GM21423 (cell line): Measurements from ENCODE around the gene PPP1R12A.
"Not testable (repeated sequence)": the region's sequence is repeated elsewhere in the genome, so short reads cannot be mapped to it uniquely, and the experiment has no call there.

Experiments used
- ATAC-seq: cut with Tn5 transposase; IDR thresholded peaks from one replicate; pipeline ENCODE4 v1.9.1; 2021; ENCODE audit warnings: mild to moderate bottlenecking, moderate library complexity; ENCODE audit not compliant: unreplicated experiment

PPP1R12A gene

DNA sequence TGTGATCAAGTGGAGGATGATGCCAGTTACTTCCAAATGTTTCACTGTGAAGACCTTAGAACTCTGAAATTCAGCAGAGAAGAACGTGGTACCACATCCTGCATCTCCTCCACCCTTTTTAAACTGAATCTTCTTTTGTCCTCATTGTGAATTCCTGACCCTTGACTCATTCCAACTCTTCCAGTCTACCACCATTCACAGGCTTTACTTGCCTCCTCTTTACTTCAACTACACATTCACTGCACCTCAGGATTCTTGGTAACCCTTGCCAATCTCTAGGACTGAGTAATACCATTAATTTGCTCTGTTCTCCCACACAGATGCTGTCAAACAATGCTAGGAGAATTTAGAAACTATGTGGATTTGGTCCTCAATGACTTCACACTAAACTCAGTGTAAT, 37.3 kb downstream of the PPP1R12A start:
- no peak for ATAC-seq

GRCh38 chr12:79895804-79896203, 39.1 kb downstream of the PPP1R12A start:
- ATAC-seq = no peak

GRCh38 chr12:79895071-79895470, 39.8 kb downstream of the PPP1R12A start:
- no peak for ATAC-seq

GRCh38 chr12:79891506-79892162, 43.3 kb downstream of the PPP1R12A start:
- ATAC-seq = no peak

DNA sequence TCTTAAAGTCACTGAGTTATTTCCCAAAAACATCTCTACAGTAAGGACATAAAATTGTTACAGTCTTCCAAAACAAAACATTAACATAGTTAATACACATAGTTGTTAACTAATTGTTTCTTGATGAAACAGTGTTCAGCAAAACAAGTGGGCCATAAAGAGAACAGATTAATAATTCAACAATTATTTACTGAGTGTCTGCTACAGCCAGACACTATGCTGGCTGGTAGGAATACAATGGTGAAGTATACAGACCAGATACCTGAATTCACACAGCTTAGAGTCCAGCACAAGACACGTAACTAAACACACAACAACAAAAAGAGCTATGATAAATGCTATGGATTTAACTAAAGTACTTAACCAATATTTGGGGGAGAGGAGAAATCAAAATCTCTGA, 47.0 kb downstream of the PPP1R12A start:
- ATAC-seq = no peak

DNA sequence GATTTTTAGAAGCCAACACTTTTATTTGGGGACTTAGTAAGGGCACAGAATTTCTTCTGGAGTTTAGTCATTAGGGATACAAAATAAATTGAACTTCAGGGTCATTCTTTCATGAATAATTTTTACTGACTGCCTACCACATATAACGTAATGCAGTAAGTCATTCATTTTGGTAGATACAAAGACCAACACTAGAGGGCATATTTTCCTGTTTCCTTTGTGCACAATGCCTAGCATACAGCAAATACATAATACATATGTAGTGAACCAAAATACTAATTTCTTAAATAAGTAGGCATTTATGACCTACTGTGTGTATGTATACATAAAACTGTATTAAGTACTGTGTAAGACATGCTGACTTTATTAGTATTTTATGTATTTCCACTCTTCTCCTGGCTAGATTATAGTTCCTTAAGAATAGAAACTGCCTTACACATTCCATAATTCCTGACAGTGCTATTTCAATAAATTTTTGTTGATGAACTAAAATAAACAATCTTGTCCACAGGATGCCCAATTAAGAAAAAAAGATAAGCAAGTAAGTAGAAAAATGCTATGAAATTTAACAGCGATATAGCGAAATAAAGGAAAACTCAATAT, 47.9 kb downstream of the PPP1R12A start:
- peak; percentile 46 for ATAC-seq

DNA sequence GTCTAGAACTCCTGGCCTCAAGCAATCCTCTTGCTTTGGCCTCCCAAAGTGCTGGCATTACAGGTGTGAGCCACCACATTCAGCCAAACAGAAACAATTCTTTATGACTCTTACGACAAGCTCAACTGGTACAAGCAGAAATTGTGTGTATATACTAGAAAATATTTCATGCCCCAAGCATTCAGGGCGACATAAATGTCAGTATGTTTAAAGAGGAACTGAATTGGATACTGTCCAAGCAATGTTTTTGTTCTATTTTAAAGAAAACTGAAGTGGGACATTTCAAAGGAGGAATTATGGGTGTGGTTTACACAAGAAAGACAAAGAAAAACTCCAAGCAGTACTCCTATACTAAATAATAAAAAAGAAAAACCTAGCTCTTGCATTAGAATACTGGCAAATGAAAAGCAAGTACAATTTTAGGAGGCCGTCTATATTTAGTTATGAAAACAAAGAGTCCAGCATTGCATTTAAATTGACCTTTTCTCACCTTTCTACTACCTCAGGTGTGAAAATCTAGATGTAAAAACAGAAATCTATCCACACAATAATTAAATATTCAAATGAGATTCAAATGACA, 48.9 kb downstream of the PPP1R12A start:
- no peak for ATAC-seq

GRCh38 chr12:79884401-79885006, 50.4 kb downstream of the PPP1R12A start:
- no peak for ATAC-seq

- no peak for ATAC-seq
These were observed 51.7 kb downstream of the PPP1R12A start for GRCh38 chr12:79883216-79883615.

DNA sequence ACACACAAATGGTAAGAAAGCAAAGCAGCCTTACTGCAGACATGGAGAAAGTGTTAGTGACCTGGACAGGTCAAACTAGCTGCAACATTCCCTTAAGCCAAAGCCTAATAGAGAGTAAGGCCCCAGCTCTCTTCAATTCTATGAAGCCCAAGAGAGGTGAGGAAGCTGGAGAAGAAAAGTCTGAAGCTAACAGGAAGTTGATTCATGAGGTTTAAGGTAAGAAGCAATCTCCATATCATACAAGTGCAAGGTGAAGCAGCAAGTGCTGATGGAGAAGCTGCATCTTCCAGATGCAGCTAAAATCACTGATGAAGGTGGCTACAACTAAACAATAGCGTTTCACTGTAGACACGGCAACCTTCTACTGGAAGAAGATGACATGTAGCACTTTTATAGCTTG, 53.5 kb downstream of the PPP1R12A start:
- no peak for ATAC-seq

DNA sequence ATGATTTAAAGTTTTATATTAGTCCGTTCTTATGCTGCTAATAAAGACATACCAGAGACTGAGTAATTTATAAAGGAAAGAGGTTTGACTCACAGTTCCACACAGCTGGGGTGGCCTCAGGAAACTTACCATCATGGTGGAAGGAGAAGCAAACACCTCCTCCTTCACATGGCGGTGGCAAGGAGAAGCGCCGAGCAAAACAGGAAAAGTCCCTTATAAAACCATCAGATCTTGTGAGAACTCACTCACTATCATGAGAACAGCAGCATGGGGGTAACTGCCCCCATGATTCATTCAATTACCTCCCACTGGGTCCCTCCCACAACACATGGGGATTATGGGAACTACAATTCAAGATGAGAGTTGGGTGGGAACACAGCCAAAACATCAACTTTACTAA, 56.4 kb downstream of the PPP1R12A start:
- ATAC-seq = not testable (repeated sequence)

GRCh38 chr12:79877246-79877645, 57.7 kb downstream of the PPP1R12A start:
- ATAC-seq = no peak

- ATAC-seq = no peak
These were observed 60.2 kb downstream of the PPP1R12A start for GRCh38 chr12:79874665-79875064.

- ATAC-seq = peak; percentile 74
These were observed 61.7 kb downstream of the PPP1R12A start for GRCh38 chr12:79873201-79873600.

GRCh38 chr12:79871621-79872020, 63.3 kb downstream of the PPP1R12A start:
- ATAC-seq = no peak

DNA sequence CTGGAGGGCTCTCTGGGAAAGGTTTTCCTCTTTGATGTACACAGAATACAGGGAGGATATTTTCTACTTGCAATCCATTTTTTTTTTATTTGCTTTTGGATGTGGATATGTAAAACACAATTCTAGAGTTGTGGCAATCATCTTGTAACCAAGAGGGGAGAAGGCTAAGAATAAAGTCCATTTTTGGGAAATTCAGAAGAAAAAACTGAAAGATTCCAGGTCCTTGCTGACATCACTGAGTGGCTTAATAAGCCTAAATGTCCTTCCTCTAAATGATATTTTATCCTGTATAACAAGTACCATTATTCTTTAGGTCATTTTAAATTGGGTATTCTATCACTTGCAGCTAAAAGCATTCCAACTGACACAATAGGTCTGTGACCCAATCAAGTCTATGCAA, 64.0 kb downstream of the PPP1R12A start:
- no peak for ATAC-seq

- ATAC-seq = no peak
These were observed 75.3 kb downstream of the PPP1R12A start for GRCh38 chr12:79859646-79860045.

DNA sequence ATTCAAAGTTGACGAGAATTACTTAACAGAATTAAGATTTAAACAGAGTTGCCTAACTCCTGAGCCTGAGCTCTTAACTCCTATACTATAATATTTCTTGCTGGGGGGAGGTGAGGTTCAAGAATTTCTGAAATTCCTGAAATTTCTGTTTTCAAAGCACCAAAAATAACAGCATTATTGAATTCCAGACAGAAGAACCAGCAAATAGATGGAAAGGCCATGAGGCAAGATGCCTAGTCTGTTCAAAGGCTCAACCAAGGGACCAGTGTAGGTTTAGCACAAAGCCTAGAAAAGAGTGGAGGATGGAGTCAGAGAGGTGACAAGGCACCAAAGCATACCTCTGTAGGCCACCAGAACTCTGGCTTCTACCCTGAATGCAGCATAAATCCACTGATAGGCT, 76.4 kb downstream of the PPP1R12A start:
- ATAC-seq = no peak

- no peak for ATAC-seq
These were observed 77.2 kb downstream of the PPP1R12A start for GRCh38 chr12:79857675-79858074.

DNA sequence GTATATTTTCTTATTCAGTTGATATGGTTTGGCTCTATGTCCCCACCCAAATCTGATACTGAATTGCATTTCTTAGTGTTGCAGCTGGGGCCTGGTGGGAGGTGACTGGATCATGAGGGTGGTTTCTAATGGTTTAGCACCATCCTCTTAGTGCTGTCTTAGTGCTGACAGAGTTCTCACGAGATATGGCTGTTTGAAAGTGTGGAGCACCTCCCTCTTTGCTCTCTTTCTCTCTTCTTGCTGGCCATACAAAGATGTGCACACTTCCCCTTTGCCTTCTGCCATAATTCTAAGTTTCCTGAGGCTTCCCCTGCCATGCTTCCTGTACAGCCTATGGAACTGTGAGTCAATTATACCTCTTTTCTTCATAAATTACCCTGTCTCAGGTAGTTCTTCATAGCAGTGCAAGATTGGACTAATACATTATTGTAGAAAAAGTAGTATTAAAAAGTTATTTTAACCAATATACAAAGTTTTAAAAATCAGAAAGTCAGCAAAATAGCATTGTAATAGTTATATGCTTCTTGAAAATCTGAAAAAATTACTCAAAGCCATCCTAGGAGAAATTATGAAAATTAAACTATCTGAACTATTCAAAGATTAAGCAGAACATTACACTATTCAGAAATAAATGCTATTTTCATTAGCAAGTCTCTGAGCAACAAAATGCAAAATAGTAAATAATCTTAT, 84.1 kb downstream of the PPP1R12A start:
- ATAC-seq = no peak

DNA sequence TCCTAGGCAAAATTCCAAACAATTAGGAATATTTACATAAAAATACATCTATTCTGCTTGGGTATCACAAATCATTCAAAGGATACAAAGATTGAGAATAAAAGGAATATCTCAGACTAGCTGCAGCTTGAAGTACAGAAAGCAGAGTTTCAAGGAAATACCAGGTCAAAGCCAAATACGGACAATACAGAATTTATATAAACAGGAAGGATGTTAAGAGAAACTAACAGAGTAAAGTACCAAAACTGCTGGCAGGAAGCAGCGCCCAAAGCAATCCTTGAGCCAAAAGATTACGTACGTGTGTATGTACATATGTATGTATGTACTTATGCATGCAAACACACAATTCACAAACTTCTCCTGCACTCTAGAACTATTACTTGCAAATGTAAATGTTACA, 86.6 kb downstream of the PPP1R12A start:
- ATAC-seq = no peak

- no peak for ATAC-seq
These were observed 87.5 kb downstream of the PPP1R12A start for GRCh38 chr12:79847417-79847816.
